GM19043 (cell line): ENCODE data around the gene SLC35B1.

Experiments
- ATAC-seq: cut with Tn5 transposase; IDR thresholded peaks from one replicate; pipeline ENCODE4 v1.9.1; 2021; ENCODE audit warnings: low read depth; ENCODE audit not compliant: unreplicated experiment

The SLC35B1 gene

GRCh38 chr17:49707608-49708514, at the start of gene SLC35B1:
Gene SLC35B1, minus strand, starts transcription at chr17:49707964. Its CDS starts 131 bp downstream, at chr17:49707833.
- ATAC-seq: peak; percentile 91

- ATAC-seq: no peak
Measured at GRCh38 chr17:49757151-49757777, 49.5 kb upstream of the SLC35B1 start.

DNA sequence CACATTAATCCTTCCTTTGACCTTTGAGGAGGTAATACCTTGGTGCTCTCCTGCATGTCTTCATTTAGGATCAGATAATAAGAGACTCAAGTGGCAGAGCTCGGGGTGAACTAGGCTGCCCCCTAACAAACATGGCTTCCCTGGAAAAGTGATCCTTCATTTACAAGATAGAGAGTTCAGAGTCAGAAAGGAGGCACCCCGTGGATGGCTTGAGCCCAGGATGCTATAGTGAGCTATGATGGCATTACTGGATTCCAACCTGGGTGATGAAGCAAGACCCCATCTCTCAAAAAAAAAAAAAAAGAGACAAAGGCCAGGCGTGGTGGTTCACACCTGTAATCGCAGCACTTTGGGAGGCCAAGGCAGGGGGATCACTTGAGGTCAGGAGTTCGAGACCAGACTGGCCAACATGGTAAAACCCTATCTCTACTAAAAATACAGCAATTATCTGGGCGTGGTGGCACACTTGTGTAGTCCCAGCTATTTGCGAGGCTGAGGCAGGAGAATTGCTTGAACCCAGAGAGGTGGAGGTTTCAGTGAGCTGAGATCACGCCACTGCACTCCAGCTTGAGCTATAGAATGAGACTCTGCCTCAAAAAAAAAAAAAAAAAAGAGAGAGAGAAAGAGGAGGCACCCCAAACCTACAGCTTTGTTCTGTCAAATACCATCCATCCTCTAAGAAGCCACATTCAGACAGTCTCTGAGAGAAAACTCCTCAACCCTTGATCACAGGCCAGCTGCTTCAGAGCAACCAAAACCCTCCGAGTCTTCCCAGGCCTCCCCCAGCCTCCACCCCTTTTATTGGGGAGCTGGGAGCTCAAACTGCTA, 48.8 kb upstream of the SLC35B1 start:
- ATAC-seq: no peak

- no peak for ATAC-seq
Measured at GRCh38 chr17:49755663-49756283, 48.0 kb upstream of the SLC35B1 start.

- no peak for ATAC-seq
Measured at GRCh38 chr17:49753959-49754391, 46.2 kb upstream of the SLC35B1 start.

DNA sequence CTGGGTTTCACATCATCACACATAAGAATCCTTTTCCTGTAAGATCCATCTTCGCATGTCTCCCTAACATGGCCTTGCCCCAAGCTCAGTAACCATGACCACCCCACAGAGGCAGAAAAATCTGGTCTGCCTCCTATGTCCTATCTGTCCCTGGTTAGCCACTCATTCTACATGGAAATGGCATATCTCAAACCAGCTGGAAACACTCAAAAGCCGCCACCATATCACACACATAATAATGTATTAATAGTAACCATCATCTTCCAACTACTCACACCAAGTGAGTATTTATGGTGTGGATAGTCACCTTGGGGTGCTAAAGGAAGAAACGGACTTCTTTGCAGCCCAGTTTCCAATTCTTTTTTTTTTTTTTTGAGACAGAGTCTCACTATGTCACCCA, 44.7 kb upstream of the SLC35B1 start:
- ATAC-seq: no peak

DNA sequence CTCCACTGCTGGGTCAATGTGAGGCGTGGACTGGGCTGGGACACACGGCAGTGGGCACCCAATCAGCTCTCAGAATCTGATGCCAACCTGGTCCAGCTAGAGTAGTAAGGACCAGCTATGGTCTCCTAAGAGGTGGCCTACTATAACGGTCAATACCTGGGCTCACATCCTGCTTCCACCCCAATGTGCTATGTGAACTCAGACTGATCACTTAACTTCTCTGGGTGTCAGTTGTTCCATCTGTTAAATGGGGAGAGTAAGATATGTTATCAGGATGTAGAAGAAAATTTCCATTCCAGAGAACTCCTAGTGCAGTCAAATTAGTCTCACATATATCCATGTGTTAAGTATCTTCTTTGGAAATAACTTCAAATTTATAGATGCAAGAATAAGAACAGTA, 42.0 kb upstream of the SLC35B1 start:
- ATAC-seq: no peak

DNA sequence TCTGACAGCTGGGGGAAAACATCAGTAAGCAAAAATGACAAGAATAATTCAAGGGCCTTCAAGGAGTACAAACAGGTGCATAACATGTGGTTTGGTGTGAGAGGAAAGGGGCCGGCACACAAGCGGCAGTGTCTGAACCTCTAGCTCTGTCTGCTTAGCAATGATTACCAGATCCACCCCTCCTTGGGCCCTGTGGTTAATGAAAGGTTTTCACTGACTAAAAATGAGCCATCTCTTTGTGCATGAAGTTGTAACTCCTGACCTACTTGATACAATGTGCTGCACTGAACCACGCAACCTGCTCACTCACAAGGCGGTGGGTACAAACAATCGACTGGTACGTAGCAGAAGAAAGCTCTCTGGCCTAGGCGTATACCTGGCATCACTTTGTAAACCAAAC, 41.0 kb upstream of the SLC35B1 start:
- ATAC-seq: peak; percentile 86

DNA sequence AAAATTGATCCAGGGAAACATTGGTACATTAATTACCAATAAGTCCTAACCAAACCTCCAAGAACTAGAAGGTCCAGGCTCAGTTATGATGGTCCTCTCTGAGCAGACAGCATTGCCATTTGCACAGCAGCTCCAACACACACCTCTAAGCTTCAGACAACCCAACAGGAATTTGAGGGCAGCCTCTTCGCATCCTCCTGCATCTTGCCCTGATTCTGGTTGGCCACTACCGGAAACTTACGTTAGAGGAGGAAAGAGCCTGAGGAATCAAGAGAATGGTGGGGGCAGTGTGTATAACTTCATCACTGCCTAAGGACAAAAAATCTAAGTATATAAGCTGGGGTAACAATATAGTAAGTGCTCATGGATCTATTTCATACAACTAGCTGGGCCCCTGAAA, 40.5 kb upstream of the SLC35B1 start:
- no peak for ATAC-seq

GRCh38 chr17:49747632-49748031, 39.9 kb upstream of the SLC35B1 start:
- no peak for ATAC-seq

DNA sequence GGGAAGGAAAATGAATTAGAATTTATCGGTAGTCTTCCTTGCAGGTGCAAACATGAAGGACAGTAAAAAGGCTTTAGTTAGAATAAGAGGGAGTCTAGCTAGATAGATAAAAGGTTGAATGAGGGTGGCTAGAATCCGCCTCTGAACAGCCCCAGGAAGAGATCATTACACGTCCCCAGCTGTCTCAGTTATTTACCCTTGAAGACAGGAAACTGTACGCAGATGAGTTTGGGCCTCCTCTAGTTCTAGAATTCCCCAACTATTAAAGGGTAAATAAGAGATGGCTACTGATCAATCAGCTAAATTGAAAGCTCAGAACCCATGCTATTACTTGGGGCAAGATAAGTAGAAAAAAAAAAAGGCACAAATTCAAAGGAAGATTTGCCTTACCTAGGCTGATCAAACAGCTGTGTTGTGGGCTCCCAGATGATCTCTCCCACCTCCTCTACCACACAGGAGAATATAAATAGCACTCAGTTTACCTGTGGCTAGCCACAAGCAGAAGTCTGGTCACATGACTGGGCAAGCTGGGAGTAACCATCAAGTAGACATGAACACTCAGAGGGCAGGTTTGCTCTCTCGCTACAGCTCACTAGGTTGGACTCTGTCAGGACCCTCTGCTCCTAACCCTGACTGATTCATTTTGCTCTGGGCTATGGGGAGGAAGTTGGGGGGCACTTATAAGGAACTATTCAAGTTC, 39.2 kb upstream of the SLC35B1 start:
- no peak for ATAC-seq

DNA sequence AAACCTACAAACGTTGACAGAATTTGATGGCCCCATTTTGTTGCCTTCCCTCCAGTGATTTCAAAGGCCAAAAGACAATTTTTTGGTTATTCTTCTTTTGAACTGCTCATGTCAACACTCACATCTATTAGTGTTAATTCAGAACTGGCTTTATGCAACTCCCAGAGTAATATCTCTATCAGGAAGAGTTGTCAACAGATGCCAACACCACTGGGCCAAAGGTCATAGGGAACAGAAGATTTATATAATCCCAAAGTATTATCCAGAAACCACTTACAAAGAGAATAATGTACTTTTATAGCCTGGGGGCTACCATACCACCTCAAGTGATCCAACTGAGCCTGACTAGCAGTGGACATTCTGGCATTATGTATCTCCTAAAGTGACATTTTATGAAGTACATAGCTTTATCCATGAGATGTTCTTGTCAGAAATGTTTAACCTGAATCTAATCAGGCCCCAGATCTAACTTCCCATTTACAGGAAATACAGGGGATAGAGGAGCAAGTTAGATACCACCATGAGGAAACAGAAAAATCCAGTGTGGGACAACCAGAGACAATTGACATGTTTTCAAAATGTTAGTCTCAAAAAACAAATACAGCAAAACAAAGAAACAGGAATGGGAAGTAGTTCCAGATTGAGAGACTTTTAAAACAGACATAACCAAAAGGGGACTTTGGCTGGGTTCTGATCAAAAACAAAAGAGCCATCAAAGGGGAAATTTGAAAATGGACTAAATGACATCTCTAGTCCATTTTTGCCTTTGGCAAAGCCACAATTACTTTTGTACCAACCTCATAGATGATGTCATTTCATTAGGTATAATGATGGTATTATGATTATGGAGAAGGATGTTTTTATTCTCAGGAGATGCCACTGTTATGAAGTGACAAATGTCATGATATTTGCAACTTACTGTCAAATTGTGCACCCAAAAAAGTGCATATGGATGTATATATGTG, 37.7 kb upstream of the SLC35B1 start:
- no peak for ATAC-seq

DNA sequence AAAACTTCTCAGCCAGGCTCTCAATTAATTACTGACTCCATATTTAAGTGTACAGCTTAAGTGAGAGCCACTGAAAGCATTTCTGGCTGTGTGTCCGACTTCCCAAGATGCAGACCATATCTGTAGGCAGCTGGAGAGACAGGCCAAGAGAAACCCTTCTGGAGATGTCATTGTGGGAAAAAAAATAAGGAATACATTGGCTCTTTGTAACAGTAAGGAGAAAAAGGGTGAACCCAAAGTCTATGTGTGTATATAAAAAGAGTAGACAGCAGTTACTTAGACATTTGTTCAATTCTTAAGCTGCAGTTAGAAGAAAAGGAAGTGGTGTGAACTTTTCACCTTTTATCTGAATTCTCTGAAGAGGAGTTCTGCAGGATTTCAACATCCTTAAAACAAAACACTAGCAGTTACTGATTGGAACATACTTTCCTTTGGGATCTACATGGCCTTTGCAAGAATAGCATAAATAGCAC, 34.4 kb upstream of the SLC35B1 start:
- no peak for ATAC-seq

DNA sequence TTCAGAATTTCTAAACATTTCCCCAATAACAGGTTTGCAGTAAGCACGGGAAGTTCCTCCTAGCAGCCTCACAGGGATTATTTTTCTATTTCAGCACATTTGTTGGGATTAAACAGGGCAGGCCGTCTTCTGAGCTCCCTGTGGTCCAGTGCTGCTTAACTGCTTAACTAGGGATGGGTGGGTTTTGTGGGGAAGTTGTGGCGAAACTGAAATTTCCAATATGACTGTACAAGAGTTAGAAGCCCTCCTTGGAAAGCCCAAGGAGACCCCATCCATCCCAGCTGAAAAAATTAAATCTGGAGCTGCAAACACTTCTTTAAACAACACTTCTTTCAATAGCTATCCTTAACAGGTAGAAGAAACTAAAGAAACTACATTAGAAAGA, 33.9 kb upstream of the SLC35B1 start:
- ATAC-seq: no peak

GRCh38 chr17:49741009-49741691, 33.4 kb upstream of the SLC35B1 start:
- no peak for ATAC-seq

GRCh38 chr17:49739641-49740271, 32.0 kb upstream of the SLC35B1 start:
- no peak for ATAC-seq

DNA sequence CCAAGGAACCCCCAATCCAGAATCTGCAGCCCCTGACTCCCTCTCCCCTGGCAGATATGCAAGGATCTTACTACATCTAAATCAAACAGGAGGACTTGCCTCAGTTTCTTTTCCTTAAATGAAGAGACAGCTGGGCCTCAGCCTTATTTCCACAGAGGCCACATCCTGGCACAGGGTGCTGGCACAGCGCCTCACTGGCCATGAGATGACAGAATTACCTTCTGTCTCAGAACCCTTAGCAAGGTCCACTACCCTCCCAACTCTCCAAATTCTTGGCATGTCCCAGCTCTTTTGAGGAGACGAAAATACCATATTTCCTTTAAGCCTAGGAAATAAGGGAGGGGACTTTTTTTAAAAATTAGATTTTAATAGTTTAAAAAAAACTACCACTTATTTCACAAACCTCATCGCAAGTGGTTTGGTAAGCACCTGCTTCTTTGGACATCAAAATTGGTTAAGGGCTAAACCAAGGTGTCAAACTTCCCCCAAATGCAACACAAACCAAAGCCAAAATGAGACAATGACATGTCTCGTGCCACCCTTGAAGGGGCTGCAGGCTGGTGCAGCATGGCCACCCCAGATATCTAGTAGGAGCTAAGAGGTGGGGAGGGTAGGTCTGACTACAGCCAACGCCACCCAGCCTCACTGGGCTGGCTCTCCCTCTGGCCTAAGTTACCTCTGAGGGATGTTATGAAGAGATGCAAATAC, 30.8 kb upstream of the SLC35B1 start:
- no peak for ATAC-seq
